ENCODE measurements around the gene IL11.

Gene IL11

GRCh38 chr19:55321466-55322137 lies 48.7 kb downstream of the IL11 start:
- no peak for DNase-seq

- DNase-seq = no peak
Measured at GRCh38 chr19:55320844-55321419, 49.3 kb downstream of the IL11 start.

GRCh38 chr19:55319785-55320184 lies 50.5 kb downstream of the IL11 start:
- DNase-seq = no peak

- no peak for DNase-seq
Measured at GRCh38 chr19:55316646-55317045, 53.6 kb downstream of the IL11 start.

- no peak for DNase-seq
Measured at GRCh38 chr19:55315956-55316525, 54.2 kb downstream of the IL11 start.

GRCh38 chr19:55314396-55314795 lies 55.9 kb downstream of the IL11 start:
- no peak for DNase-seq

Measured in DMS 273 treated with DMSO at 0.1 percent for 48 hours (cell line).